H54 (cell line): Measurements from ENCODE around the gene MKRN2.
A peak's percentile ranks its signal among the peaks of the same experiment; 100 is the strongest.
"Not testable (repeated sequence)": the region's sequence is repeated elsewhere in the genome, so short reads cannot be mapped to it uniquely, and the experiment has no call there.

Experiments
- DNase-seq: peaks from one replicate; pipeline ENCODE4 v3.0.0; 2011; ENCODE audit warnings: low spot score, mixed read lengths; ENCODE audit not compliant: insufficient read length
- FAIRE-seq: peaks from 3 replicates; lab custom pipeline; 2011; peaks lifted over from hg19 to GRCh38; lab: Jason Lieb, UNC
- POLR2A ChIP-seq: IDR thresholded peaks from 2 replicates; pipeline ENCODE4 v1.6.1; 2011; ENCODE audit warnings: low read depth, mild to moderate bottlenecking, low read length

MKRN2 gene

DNA sequence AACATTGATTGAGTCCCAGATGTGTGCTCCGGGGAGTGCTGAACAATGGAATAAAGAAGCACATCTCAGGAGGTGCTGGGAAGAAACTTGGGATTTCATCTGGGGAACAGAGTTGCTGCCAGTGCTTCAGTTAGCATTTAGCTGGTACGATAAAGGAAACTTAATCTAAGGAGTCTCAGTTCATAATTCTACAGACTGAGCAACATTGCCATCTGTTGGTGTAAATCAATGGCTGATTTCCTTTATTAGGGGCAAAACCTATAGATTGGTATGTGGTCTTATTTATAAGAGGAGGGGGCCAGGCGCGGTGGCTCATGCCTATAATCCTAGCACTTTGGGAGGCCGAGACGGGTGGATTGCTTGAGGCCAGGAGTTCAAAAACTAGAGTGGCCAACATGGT, 20.5 kb upstream of the MKRN2 start:
- FAIRE-seq (no peak), DNase-seq (no peak)
- TF ChIP-seq POLR2A = no peak

- FAIRE-seq = no peak
- no peak for DNase-seq
- no peak for TF ChIP-seq POLR2A
Measured at GRCh38 chr3:12541625-12542024, 15.3 kb upstream of the MKRN2 start.

DNA sequence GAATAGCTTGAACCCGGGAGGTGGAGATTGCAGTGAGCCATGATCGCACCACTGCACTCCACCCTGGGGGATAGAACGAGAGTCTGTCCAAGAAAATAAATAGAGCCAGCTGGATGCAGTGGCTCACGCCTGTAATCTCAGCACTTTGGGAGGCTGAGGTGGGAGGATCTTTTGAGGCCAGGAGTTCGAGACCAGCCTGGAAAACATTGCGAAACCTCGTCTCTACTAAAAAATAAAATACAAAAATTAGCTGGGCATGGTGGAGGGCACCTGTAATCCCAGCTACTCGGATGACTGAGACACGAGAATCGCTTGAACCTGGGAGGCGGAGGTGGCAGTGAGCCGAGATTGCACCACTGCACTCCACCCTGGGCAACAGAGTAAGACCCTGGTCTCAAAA, 13.4 kb upstream of the MKRN2 start:
- DNase-seq, FAIRE-seq: not testable (repeated sequence)

DNA sequence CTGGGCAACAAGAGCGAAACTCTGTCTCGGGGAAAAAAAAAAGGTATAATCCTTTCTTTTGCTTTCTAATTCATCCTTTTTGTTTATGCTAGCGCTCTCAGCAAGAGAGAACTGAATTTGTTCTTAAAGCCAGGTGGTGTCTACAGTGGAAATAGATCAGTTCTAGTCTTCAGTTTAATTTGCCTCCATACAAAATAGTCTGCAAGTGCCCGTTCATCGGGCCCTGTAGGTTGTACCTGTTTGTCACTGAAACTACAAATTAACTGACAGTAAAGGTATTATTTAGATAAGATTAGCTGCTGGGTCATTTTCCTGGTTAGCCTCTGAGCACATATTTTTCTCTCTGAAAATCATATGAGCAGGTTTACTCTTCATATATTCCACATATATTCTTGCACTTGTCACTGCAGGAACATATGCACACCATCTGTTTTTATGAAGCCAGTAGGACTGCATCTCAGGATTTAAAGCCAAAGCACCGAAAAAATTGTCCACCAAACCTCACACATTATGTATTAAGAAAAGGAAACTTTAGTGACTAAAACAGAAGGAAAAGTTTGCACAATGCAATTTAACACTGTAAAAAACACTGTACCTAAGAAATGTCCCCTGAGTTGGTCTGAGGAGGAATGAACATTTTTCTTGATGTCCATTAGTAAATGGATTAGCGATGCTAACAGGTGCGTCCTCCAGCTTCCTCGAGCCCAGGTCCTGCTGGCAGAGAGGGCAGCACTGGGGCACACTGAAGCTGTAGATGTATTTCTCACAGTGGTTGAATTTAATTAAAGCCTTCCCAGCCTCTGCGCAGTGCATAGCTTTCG, 12.0 kb upstream of the MKRN2 start:
- no peak for DNase-seq
- no peak for TF ChIP-seq POLR2A
- FAIRE-seq = no peak

GRCh38 chr3:12545473-12545791, 11.5 kb upstream of the MKRN2 start, which contains the start of gene MKRN2OS:
Gene MKRN2OS, minus strand, starts transcription at chr3:12545499. Its CDS starts 35 bp downstream, at chr3:12545464.
- TF ChIP-seq POLR2A = no peak
- no peak for FAIRE-seq
- DNase-seq = no peak

- no peak for FAIRE-seq
Measured at GRCh38 chr3:12549971-12550760, 6.7 kb upstream of the MKRN2 start.

DNA sequence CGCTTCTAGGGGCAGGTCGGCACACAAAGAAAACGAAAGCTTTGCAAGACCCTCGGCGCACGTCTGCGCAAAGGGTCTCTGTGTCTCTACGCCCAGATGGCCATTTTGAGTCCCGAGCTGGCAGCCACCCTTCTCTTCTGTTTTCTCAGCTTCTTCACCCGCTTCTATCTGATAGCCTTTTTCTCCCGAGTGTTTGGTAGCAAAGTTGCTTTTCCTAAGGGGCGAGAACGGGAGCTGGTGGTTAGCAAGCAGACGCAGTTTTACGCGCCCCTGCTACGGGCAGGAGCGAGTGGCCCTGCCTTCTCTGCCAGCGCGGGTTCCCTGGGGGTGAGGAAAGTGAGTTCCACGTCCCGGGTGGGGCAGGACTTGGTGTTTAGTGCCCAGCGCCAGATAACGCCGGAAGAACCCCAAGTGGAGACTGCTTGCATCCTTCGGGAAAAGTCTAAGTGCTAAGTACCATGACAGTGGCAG, 2.9 kb upstream of the MKRN2 start:
- FAIRE-seq = no peak
- no peak for TF ChIP-seq POLR2A
- DNase-seq = no peak

More at GRCh38 chr3:12549971-12550760, 6.7 kb upstream of the MKRN2 start:
- no peak for DNase-seq
- TF ChIP-seq POLR2A = no peak

DNA sequence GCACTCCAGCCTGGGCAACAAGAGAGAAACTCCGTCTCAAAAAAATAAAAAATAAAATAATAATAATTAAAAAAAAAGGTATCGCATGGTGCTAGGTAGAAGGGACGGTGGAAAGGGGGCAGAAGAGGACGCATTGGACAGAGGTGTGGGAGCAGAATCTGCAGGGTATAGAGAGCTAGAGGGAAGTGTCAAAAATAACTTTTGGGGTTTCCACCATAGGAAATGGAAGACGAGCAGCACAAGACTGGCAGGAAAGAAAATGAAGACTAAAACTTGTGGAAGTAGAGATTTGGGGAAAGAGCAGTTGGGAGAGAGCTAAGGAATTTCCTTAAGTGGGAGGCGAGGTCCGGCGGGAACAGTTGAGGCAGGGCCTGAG, 585 bp upstream of the MKRN2 start:
- no peak for DNase-seq
- no peak for TF ChIP-seq POLR2A
- FAIRE-seq = no peak

DNA sequence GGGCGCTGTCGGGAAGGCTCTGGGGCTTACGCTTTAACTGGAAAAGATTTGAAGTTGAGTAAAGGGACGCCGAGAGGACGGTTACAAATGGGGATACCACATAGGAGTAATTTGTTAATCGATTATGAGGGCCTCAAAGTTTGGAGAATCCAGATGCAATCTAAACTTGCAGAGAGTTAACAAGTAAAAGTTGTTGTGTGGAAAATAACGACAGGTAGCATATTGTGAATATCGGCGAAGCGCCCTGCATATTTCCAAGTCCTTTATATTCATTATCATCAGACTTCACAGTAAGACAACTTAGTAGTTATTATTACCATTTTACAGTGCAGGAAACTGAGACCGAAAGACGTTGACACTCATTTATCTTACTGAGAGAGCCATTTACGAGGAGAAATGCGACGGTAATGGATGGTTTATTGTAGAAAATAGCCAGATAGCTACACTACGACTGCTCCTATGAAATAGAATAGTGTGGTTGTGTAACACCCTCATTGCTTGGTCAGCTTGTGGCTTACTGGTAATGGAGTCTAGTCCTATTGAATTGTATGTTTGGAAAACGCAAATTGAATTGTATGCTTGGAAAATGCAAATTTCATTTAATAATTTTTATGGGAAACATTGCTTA, 700 bp downstream of the MKRN2 start:
- FAIRE-seq (peak; percentile 65), DNase-seq (no peak)
- TF ChIP-seq POLR2A = no peak

DNA sequence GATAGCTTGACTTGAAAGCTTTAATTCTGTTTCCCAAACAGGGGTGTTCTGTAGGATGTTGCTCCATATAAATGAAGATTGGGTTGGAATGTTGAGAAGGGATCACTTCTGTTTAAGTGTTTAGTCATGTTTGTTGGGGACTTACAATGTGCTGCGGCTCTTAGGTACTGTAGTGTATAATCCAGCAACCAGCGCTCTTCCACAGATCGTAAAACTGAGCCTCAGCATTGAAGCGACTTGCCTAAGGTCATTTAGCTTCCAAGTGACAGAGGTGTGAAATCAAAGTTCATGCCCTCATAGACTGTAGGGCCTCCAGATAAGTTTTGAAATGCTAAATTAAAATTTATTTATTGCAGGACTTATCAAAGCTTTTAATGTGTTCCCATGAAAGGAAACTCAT, 1.8 kb downstream of the MKRN2 start:
- no peak for FAIRE-seq

DNA sequence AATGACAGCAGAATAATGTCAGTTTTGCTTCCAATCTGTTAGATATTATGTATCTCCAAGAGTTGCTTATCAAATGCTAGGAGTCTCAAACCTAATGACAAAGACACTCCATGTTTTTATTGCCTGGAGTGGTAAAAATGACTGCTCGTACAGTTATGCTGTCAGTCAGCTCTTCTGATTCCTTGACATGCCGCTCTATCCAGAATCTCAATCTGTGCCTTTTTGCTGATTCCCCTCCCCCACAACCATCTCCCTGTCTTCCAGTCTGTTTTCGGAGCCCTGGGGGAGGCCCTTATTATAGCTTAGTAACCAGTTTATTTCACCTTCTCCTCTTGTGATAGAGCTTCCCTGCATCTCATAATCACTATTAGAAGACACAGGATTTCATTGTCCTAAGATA, 2.6 kb downstream of the MKRN2 start:
- no peak for FAIRE-seq
- TF ChIP-seq POLR2A = no peak

More for the DNA sequence above, 1.8 kb downstream of the MKRN2 start:
- no peak for DNase-seq
- no peak for TF ChIP-seq POLR2A

DNA sequence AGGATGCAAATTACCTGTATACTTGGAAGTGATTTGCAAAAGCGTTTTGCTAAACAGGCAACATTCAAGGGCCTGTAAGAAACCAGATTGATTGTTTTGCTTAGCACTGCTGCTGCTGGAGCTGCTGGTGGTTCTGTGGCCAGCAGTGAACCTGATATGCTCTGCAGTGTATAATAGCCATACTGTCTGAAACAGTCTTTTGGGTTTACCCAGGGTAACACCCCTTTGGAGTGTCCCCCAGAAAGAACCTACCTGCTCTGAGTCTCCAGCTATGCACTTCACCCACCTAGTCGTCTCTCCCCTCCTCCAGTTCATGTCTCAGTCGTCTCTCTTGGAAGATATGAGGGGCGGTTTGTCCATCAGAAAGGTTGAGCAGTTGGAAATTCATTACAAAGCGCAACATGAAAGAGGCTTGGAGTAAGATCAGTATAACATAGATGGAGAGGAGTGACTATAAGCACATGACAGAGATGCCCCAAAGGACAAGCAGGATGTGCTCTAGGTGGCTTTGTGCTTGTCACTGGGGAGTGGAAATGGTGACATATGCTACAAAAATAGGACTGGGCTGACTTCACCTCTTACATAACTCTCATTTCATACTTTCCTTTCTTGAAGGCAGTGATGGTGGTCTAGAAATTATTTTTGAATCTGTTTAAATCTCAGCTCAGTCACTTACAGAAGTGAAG, 3.8 kb downstream of the MKRN2 start:
- FAIRE-seq = no peak
- TF ChIP-seq POLR2A = no peak
- no peak for DNase-seq

More for the DNA sequence above, 2.6 kb downstream of the MKRN2 start:
- DNase-seq = no peak

GRCh38 chr3:12561397-12561796, 4.5 kb downstream of the MKRN2 start:
- DNase-seq (no peak), FAIRE-seq (no peak)
- no peak for TF ChIP-seq POLR2A
